Measurements from ENCODE around the gene EPHB1. TPM values are rescaled to one million over a fixed set of nuclear protein-coding genes. Genes with fewer than 3 reads are reported as not detected.

EPHB1 gene
- total RNA-seq, 2 donors from 2014 or later: 2.3 to 21.2 TPM

GRCh38 chr3:135239615-135239884 is 444.5 kb downstream of the EPHB1 start:
- no peaks in the 10 kb centered on the region for H3K9me3 ChIP-seq
- no peak overlapping the region for H3K4me3 ChIP-seq
- H3K27me3 ChIP-seq (replicated peaks; ENCODE audit: insufficient read depth): no peaks in the 10 kb centered on the region
- WGBS: 36% methylated on average over 1 of the region's 1 CpG
- DNase-seq (ENCODE audit: low spot score): no peak
- H3K36me3 ChIP-seq: no peaks in the 10 kb centered on the region
- intact Hi-C loops (cut with DNase I): no loop called here
- H3K27ac ChIP-seq: no peak overlapping the region
- H3K4me1 ChIP-seq (replicated peaks): no peaks in the 10 kb centered on the region
- no peak for TF ChIP-seq POLR2A (IDR thresholded peaks at IDR 0.05)
- no peak for TF ChIP-seq CTCF (IDR thresholded peaks at IDR 0.05)
- no peak for TF ChIP-seq POLR2AphosphoS5 (IDR thresholded peaks at IDR 0.05)

- Histone ChIP-seq H3K4me3 (no peak overlapping the region), H3K4me1 (replicated peaks) (no peaks in the 10 kb centered on the region), H3K36me3 (no peaks in the 10 kb centered on the region), H3K27ac (no peak overlapping the region), H3K9me3 (no peaks in the 10 kb centered on the region), H3K27me3 (replicated peaks; ENCODE audit: insufficient read depth) (no peaks in the 10 kb centered on the region)
- intact Hi-C loops (cut with DNase I): loop anchor here (10.0 kb wide), 1 partner anchor 446 kb away; the partner anchor contains the start of gene EPHB1
- DNase-seq (ENCODE audit: low spot score): no peak
- TF ChIP-seq POLR2AphosphoS5 (IDR thresholded peaks at IDR 0.05) (no peak), POLR2A (IDR thresholded peaks at IDR 0.05) (no peak), CTCF (IDR thresholded peaks at IDR 0.05) (no peak)
Measured at GRCh38 chr3:135240426-135240825, 445.4 kb downstream of the EPHB1 start.

GRCh38 chr3:135242285-135242684 is 447.2 kb downstream of the EPHB1 start:
- Histone ChIP-seq H3K4me1 (replicated peaks) (no peaks in the 10 kb centered on the region), H3K27ac (no peak overlapping the region), H3K27me3 (replicated peaks; ENCODE audit: insufficient read depth) (no peaks in the 10 kb centered on the region), H3K9me3 (no peaks in the 10 kb centered on the region), H3K36me3 (no peaks in the 10 kb centered on the region), H3K4me3 (no peak overlapping the region)
- 94% methylated on average over 2 of the region's 2 CpGs for WGBS
- DNase-seq (ENCODE audit: low spot score): no peak
- intact Hi-C loops (cut with DNase I): loop anchor here (10.0 kb wide), 1 partner anchor 447 kb away; the partner anchor contains the start of gene EPHB1
- TF ChIP-seq POLR2A (IDR thresholded peaks at IDR 0.05) (no peak), CTCF (IDR thresholded peaks at IDR 0.05) (no peak), POLR2AphosphoS5 (IDR thresholded peaks at IDR 0.05) (no peak)

GRCh38 chr3:135243616-135244015 is 448.6 kb downstream of the EPHB1 start:
- Histone ChIP-seq H3K4me1 (replicated peaks) (no peaks in the 10 kb centered on the region), H3K36me3 (no peaks in the 10 kb centered on the region), H3K9me3 (no peaks in the 10 kb centered on the region), H3K27ac (no peak overlapping the region), H3K27me3 (replicated peaks; ENCODE audit: insufficient read depth) (no peaks in the 10 kb centered on the region), H3K4me3 (no peak overlapping the region)
- no peak for TF ChIP-seq POLR2AphosphoS5 (IDR thresholded peaks at IDR 0.05)
- TF ChIP-seq CTCF (IDR thresholded peaks at IDR 0.05): no peak
- WGBS: 46% methylated on average over 3 of the region's 3 CpGs
- DNase-seq (ENCODE audit: low spot score): no peak
- intact Hi-C loops (cut with DNase I): loop anchor here (10.0 kb wide), 1 partner anchor 449 kb away; the partner anchor contains the start of gene EPHB1

GRCh38 chr3:135246027-135246426 is 451.0 kb downstream of the EPHB1 start:
- no peaks in the 10 kb centered on the region for H3K4me1 ChIP-seq (replicated peaks)
- 95% methylated on average over 1 of the region's 1 CpG for WGBS
- intact Hi-C loops (cut with DNase I): loop anchor here (10.0 kb wide), 1 partner anchor 451 kb away; the partner anchor contains the start of gene EPHB1
- H3K36me3 ChIP-seq: no peaks in the 10 kb centered on the region
- H3K9me3 ChIP-seq: no peaks in the 10 kb centered on the region
- no peaks in the 10 kb centered on the region for H3K27me3 ChIP-seq (replicated peaks; ENCODE audit: insufficient read depth)
- no peak for DNase-seq (ENCODE audit: low spot score)
- H3K27ac ChIP-seq: no peak overlapping the region
- no peak overlapping the region for H3K4me3 ChIP-seq
- TF ChIP-seq POLR2A (IDR thresholded peaks at IDR 0.05) (no peak), CTCF (IDR thresholded peaks at IDR 0.05) (no peak), POLR2AphosphoS5 (IDR thresholded peaks at IDR 0.05) (no peak)
